ENCODE data around the gene GNAS-AS1. TPM values are rescaled to one million over a fixed set of nuclear protein-coding genes. Genes with fewer than 3 reads are reported as not detected.
"Not testable (repeated sequence)": the region's sequence is repeated elsewhere in the genome, so short reads cannot be mapped to it uniquely, and the experiment has no call there.

Gene GNAS-AS1
- total RNA-seq, 6 donors from 2014 or later = 0.30 to 2.1 (median 0.54) TPM; not detected in 1

GRCh38 chr20:58832457-58832856, 18.2 kb downstream of the GNAS-AS1 start:
- H3K4me1 ChIP-seq = peaks cover 0 to 7% (median 0%) of the 10 kb centered on the region in 4 donors
- 56 to 71% methylated on average over 4 of the region's 4 CpGs for WGBS, 2 donors
- no peaks in the 10 kb centered on the region for H3K27me3 ChIP-seq
- H3K9me3 ChIP-seq = no peaks in the 10 kb centered on the region
- TF ChIP-seq POLR2A (IDR thresholded peaks at IDR 0.05) (no peak), EP300 (IDR thresholded peaks at IDR 0.05) (no peak), POLR2AphosphoS5 (IDR thresholded peaks at IDR 0.05) (no peak)
- TF ChIP-seq, protein P1, sequence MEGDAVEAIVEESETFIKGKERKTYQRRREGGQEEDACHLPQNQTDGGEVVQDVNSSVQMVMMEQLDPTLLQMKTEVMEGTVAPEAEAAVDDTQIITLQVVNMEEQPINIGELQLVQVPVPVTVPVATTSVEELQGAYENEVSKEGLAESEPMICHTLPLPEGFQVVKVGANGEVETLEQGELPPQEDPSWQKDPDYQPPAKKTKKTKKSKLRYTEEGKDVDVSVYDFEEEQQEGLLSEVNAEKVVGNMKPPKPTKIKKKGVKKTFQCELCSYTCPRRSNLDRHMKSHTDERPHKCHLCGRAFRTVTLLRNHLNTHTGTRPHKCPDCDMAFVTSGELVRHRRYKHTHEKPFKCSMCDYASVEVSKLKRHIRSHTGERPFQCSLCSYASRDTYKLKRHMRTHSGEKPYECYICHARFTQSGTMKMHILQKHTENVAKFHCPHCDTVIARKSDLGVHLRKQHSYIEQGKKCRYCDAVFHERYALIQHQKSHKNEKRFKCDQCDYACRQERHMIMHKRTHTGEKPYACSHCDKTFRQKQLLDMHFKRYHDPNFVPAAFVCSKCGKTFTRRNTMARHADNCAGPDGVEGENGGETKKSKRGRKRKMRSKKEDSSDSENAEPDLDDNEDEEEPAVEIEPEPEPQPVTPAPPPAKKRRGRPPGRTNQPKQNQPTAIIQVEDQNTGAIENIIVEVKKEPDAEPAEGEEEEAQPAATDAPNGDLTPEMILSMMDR (IDR thresholded peaks at IDR 0.05) = no peak
- DNase-seq = no peak
- H3K36me3 ChIP-seq = no peaks in the 10 kb centered on the region
- H3K27ac ChIP-seq = no peak overlapping the region
- ATAC-seq (ENCODE audit: low FRiP score in 2 of 2) = no peak
- no peak overlapping the region for H3K4me3 ChIP-seq

GRCh38 chr20:58829531-58829941, 21.2 kb downstream of the GNAS-AS1 start:
- no peak for TF ChIP-seq EP300 (IDR thresholded peaks at IDR 0.05)
- no peak for TF ChIP-seq POLR2A (IDR thresholded peaks at IDR 0.05)
- TF ChIP-seq, protein P1 (IDR thresholded peaks at IDR 0.05) = no peak
- no peak for TF ChIP-seq POLR2AphosphoS5 (IDR thresholded peaks at IDR 0.05)
- peak in 1 of 2 donors; percentile 60 for DNase-seq
- no peak overlapping the region for H3K27ac ChIP-seq
- H3K36me3 ChIP-seq = no peaks in the 10 kb centered on the region
- H3K27me3 ChIP-seq = no peaks in the 10 kb centered on the region
- no peak overlapping the region for H3K4me3 ChIP-seq
- peak in 1 of 2 donors; percentile 37 for ATAC-seq (ENCODE audit: low FRiP score in 2 of 2)
- peaks cover 0 to 7% (median 0%) of the 10 kb centered on the region in 4 donors for H3K4me1 ChIP-seq
- WGBS, 2 donors = 72 to 88% methylated on average over 6 of the region's 6 CpGs
- H3K9me3 ChIP-seq = no peaks in the 10 kb centered on the region

DNA sequence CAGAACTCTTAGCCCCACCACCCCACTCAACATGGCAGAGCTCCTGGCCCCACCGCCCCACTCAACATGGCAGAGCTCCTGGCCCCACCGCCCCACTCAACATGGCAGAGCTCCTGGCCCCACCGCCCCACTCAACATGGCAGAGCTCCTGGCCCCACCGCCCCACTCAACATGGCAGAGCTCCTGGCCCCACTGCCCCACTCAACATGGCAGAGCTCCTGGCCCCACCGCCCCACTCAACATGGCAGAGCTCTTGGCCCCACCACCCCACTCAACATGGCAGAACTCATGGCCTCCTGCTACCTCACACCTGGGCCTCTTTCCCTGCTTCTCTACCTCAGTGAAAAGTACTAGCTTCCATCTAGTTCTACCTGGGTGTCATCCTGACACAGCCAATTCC, 21.9 kb downstream of the GNAS-AS1 start:
- not testable (repeated sequence) for H3K4me1 ChIP-seq; H3K36me3 ChIP-seq; DNase-seq; H3K9me3 ChIP-seq; ATAC-seq (ENCODE audit: low FRiP score in 2 of 2); H3K27ac ChIP-seq; H3K27me3 ChIP-seq; H3K4me3 ChIP-seq
- 96 to 100% methylated on average over 4 to 5 of the region's 5 CpGs for WGBS, 2 donors

DNA sequence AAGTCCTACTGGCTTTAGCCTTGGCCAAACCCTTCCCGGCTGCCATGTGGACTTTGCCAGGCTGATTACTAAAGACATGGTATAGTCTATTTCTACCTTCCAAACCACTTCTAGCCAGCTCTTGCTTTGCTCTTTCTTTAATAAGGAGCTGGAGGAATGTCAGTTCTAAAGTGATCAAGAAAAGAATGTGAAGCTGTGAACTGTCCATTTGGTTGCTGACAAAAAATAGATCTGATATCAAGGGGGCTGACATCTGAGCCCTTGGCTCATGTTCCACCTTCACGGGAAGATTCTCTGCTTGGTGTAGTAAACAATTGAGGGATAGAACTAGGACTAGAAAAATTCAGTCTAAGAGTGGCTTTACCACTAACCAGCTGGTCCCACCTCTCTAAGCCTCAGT, 22.6 kb downstream of the GNAS-AS1 start:
- no peak for ATAC-seq (ENCODE audit: low FRiP score in 2 of 2)

DNA sequence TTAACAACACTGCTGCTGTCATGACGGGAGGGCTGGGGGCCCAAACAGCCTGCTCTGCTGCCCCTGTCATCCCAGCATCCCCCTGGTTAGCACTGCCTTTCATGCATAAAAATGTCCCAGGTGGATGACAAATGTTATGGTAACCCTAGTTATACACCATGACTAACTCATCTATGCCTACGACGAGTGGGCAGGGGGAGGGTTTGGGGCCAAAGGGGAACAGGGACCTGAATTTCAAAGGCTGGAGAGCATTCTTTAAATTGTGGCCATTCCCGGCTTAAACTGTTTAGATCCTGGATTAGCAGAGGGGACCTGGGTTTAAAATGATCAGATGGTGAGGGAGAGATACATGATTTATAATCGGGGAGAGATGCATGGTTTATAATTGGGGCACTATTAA, 24.4 kb downstream of the GNAS-AS1 start:
- Histone ChIP-seq H3K9me3 (no peaks in the 10 kb centered on the region), H3K4me3 (no peak overlapping the region), H3K36me3 (no peaks in the 10 kb centered on the region), H3K27me3 (no peaks in the 10 kb centered on the region), H3K27ac (no peak overlapping the region), H3K4me1 (peaks cover 0 to 7% (median 0%) of the 10 kb centered on the region in 4 donors)
- 91 to 96% methylated on average over 5 of the region's 5 CpGs for WGBS, 2 donors
- no peak for TF ChIP-seq POLR2AphosphoS5 (IDR thresholded peaks at IDR 0.05)
- no peak for TF ChIP-seq EP300 (IDR thresholded peaks at IDR 0.05)
- TF ChIP-seq, protein P1 (IDR thresholded peaks at IDR 0.05) = no peak
- no peak for TF ChIP-seq POLR2A (IDR thresholded peaks at IDR 0.05)
- DNase-seq = no peak
- no peak for ATAC-seq (ENCODE audit: low FRiP score in 2 of 2)

More for the DNA sequence above, 22.6 kb downstream of the GNAS-AS1 start:
- TF ChIP-seq, protein P1 (IDR thresholded peaks at IDR 0.05) = no peak
- TF ChIP-seq POLR2AphosphoS5 (IDR thresholded peaks at IDR 0.05) (no peak), EP300 (IDR thresholded peaks at IDR 0.05) (no peak), POLR2A (IDR thresholded peaks at IDR 0.05) (no peak)
- Histone ChIP-seq H3K36me3 (no peaks in the 10 kb centered on the region), H3K9me3 (no peaks in the 10 kb centered on the region), H3K4me3 (no peak overlapping the region), H3K27me3 (no peaks in the 10 kb centered on the region), H3K27ac (no peak overlapping the region), H3K4me1 (peaks cover 0 to 7% (median 0%) of the 10 kb centered on the region in 4 donors)
- WGBS, 2 donors = 82 to 87% methylated on average over 2 of the region's 2 CpGs
- DNase-seq = no peak
